ENCODE results near the gene RASGRF1.
"Not testable (repeated sequence)": the region's sequence is repeated elsewhere in the genome, so short reads cannot be mapped to it uniquely, and the experiment has no call there.

RASGRF1 gene

DNA sequence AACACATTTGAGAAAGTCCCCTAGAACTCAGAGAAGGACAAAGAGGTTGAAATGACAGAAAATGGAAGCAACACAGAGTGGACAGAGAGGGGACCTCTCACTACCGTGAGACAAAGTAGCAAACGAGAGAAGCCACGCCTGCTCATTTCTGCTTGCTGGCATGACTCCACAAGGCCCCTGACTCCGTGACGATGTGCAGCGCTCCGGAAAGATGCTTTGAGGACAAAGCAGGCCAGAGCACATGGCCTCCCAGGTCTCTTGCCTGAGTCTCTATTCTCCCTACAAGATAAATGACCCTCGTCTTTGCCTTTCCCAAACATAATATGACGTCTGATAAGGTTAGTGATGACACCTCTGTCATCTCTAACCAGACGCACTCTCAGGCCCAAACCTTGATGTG lies 81.9 kb downstream of the RASGRF1 start:
- no peak for DNase-seq (ENCODE audit: low spot score)

DNA sequence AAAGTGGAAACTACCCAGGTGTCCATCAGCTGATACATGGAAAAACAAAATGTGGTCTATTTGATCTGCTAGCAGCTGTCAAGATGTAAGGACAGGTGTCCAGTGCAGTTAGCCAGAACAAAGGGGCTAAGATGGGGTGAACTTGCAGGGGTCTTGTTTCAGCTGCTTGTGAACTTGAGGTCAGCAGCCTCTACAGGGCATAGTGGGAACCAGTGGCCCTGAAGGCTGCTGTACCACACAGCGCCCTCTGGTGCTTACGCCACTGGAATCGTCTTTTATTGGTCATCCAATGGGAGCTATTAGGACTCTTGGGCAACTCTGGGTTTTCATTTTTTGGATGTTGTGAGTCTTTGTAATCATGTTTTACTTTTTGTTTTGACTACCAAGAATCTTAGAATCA lies 83.5 kb downstream of the RASGRF1 start:
- DNase-seq (ENCODE audit: low spot score) = no peak

DNA sequence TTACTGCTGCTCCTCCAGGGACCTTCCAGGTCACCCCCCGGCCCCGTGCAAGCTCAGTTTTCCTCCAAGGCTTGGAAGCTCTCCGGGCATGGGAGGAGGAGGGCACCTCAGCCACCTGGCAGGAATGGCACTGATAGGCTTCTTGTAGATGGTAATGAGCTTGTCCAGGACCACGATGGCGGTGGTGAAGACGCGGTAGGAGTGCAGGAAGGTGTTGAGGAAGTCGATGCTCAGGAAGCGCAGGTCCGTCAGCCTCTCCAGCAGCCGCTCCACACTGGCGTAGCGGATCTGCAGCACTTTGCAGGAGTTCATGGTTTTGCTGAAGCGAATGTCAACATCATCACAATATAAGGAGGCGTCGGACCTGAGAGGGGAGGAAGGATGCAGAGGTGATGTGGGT lies 84.5 kb downstream of the RASGRF1 start:
- no peak for DNase-seq (ENCODE audit: low spot score)

- DNase-seq (ENCODE audit: low spot score) = peak; percentile 67
These were observed 86.2 kb downstream of the RASGRF1 start for GRCh38 chr15:79004336-79004735.

- DNase-seq (ENCODE audit: low spot score) = no peak
These were observed 86.7 kb downstream of the RASGRF1 start for GRCh38 chr15:79003896-79004295.

DNA sequence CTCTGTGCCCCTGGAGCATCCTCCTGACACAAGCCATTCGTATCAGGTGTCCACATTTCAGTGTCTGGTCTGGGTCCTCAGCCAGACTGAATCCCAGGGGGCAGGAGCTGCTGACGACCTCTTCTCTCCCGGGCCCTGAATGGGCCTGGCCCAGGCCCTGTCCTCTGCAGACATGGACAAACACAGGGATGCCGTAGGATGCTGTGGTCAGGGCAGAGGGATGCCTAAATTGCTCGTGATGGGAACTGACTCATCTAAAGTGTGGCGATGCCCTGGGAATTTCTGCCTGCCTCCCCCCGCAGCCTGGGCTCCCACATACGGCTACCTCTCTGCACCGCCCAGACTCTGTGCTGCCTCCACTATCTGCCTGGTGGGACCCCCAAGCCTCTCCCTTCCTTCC lies 87.3 kb downstream of the RASGRF1 start:
- DNase-seq (ENCODE audit: low spot score) = peak; percentile 34

DNA sequence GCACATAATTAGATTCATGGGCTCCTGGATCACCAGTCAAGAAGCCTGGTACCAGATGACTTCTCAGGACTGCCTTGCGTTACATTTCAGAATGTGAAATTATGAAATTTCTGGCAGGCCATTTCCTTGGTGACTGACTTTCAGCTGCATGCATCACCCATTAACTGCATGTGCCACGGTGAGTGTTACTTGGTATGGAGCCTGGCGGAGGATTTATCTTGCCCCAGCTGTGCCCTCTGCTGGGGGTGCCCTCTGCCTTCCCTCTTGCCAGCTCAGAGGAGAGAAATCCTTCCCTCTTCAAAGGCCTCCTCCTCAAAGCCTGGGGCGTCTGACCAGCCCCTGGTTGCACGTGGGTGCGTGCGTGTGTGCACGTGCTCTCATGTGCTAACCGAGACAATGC lies 88.0 kb downstream of the RASGRF1 start:
- DNase-seq (ENCODE audit: low spot score) = peak; percentile 4

- DNase-seq (ENCODE audit: low spot score) = no peak
These were observed 90.9 kb downstream of the RASGRF1 start for GRCh38 chr15:78999636-79000035.

GRCh38 chr15:78998526-78998925 lies 92.1 kb downstream of the RASGRF1 start:
- no peak for DNase-seq (ENCODE audit: low spot score)

DNA sequence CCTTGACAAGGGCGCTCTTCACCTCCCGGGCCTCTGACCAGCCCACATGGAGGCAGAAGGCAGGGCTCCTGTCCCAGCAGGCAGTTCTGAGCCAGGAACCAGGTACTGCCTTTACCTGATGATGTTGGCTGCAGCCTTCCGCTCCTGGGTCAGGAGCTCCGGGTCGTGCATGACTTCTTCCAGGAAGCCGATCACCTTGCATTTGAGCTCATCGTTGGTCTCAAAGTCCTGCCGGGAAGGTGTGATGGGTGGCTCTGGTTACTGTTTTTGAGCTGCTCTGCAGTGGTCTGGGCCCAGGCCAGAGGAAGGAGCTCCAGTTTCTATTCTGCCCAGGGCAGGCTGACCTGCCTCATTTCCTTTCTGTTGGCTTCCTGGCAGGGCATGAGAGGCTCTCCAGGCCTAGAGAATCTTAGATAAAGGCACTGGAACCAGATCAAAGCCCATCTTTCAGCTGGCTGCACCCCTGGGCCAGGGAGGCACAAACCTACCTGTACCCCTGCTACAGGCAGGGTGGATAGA lies 92.5 kb downstream of the RASGRF1 start:
- DNase-seq (ENCODE audit: low spot score) = no peak

- DNase-seq (ENCODE audit: low spot score) = peak; percentile 22
These were observed 93.7 kb downstream of the RASGRF1 start for GRCh38 chr15:78996894-78997275.

DNA sequence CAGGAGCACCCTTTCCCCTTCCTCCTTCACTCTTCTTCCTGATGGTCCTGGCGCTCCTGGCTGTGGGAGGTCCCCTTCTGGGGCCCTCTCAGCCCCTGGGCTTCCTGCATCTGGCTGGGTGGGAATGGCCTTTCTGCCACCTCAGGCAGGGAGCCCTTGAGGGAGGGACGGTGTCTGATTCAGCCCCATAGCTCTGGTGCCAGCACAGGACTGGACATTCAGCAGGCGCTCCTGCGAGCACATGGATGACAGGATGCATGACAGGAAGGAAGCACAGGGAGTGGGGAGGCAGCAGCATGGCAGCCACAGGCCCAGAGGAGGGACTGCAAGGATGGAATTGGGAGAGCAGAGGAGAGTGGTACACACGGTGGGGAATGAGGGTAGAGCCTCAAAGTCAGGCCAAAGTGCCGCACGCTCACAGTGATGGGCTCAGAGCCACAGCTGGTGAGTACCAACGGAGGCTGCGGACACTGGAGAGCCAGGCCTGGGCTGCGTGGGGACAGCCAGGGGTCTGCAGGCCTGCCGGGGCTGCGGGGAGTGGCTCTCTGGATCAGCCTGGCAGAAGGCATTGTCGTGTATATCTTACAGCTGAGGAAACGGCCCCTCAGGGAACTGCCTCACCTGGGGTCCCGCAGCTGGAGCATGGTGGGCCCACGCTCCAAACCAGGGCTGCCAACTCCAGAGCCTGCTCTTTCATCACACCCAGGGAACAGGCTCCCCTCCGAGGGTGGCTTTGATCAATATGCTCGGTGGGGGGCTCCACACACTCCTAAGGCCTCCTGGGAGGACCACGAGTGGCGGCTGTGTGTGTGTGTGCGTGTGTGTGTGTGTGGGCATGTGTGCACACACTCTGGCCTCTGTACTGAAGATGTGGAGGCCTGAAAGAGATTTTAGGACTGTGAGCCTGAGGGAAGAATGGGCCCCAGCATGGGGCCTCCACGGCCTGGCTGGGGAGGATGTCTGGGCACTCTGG lies 94.4 kb downstream of the RASGRF1 start:
- no peak for DNase-seq (ENCODE audit: low spot score)

- DNase-seq (ENCODE audit: low spot score) = not testable (repeated sequence)
These were observed 95.4 kb downstream of the RASGRF1 start for GRCh38 chr15:78995161-78995560.

DNA sequence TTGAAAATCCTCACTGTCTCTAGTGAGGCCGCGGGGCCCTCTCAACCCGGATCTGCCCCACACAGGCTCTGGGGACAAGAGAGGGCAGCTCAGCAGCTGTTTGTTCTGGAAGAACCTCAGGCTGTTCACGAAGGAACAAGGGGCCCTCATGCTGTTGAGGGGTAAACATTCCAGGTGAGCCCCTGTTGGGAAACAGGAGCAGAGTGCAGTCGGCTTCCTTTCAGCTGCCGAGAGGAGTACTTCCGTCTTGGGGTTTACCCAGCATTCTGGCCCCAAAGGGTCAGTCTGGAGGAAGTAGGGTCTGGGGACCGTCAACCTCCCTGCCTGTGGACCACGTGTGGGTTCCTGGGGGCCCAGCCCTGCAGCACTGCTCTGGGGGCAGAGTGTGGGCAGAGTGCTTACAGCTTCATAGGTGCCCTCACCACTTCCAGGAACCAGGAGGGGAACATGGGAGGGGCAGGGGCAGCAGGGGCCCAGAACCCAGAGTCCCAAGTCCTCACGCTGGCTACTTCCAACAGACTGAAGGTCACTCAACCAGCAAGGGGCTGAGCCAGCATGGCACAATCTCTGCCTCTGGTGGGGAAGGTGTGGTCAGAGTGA lies 96.5 kb downstream of the RASGRF1 start:
- DNase-seq (ENCODE audit: low spot score) = no peak

GRCh38 chr15:78993257-78993930 lies 97.2 kb downstream of the RASGRF1 start:
- no peak for DNase-seq (ENCODE audit: low spot score)

- no peak for DNase-seq (ENCODE audit: low spot score)
These were observed 97.9 kb downstream of the RASGRF1 start for GRCh38 chr15:78992416-78993256.

DNA sequence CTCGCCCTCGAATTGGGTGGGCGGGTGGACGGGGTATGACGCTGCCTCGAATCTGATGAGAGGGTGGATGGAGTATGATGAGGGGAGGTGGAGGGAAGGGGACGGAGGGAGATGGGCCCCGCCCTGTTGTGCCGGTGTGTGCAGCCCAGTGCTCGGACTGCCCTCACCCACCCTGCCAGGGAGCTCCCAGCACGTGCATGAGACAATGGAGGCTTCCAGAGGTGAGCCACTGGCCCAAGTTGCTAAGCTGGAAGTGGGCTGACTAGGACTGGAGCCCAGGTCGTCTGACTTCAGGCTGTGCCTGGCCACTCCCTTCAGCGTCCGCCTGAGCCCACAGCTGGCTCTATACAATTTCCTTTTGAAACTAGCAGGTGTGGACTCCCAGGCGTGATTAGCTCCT lies 98.7 kb downstream of the RASGRF1 start:
- DNase-seq (ENCODE audit: low spot score) = no peak

GRCh38 chr15:78991476-78991875 lies 99.1 kb downstream of the RASGRF1 start:
- DNase-seq (ENCODE audit: low spot score) = no peak

- no peak for DNase-seq (ENCODE audit: low spot score)
These were observed 100.3 kb downstream of the RASGRF1 start for GRCh38 chr15:78990278-78990677.

DNA sequence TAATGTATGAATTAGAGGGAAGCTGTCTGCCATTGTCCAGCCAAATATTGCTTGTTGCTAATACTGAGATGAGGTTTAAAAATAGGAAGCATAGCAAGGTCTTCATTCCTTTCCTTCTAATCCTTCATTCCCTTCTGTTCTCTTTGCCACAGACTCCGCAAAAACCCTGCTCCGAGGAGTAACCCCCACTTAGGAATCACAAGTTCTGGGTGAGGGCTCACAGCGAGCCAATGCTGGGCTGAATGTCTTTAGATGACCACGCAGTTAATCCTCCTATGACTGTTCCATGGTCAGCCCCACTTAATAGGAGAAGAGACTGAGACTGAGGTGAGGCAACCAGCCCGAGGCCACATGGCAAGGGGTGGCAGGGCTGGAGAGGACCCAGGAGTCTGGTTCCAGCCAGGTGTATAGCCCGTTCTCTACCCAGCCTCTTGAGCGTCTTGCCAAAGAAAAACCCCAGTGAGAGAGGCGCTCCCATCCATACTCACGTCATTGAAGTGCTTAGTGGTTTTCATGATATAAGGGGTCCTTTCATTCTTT lies 100.8 kb downstream of the RASGRF1 start:
- DNase-seq (ENCODE audit: low spot score) = no peak

GRCh38 chr15:78988361-78988911 lies 102.1 kb downstream of the RASGRF1 start:
- DNase-seq (ENCODE audit: low spot score) = peak; percentile 96
